ENCODE results near the gene CYP2B6. TPM values are rescaled to one million over a fixed set of nuclear protein-coding genes. Genes with fewer than 3 reads are reported as not detected.
"Not testable (repeated sequence)": the region's sequence is repeated elsewhere in the genome, so short reads cannot be mapped to it uniquely, and the experiment has no call there.

CYP2B6 gene
- total and polyA plus RNA-seq, 8 donors: 0.87 TPM; not detected in 7

DNA sequence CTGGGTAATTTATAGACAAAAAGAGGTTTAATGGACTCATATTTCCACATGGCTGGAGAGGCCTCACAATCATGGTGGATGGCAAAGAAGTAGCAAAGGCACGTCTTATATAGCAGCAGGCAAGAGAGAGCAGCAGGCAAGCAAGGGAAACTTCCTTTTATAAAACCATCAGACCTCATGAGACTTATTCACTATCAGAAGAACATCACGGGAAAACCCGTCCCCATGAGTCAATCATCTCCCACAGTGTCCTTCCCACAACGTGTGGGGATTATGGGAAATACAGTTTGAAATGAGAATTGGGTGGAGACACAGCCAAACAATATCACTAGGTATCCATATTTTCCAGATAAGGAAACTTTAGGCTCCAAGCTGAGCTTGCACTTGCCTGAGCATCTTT is 9.5 kb upstream of the CYP2B6 start:
- Histone ChIP-seq H3K36me3 (no peaks in the 10 kb centered on the region), H3K27me3 (peaks cover 0 to 34% (median 0%) of the 10 kb centered on the region in 3 donors), H3K4me1 (peaks cover 0 to 3% (median 0%) of the 10 kb centered on the region in 4 donors), H3K27ac (no peak overlapping the region), H3K9me3 (peaks cover 0 to 3% (median 0%) of the 10 kb centered on the region in 4 donors), H3K4me3 (no peak overlapping the region)
- TF ChIP-seq POLR2AphosphoS5 (IDR thresholded peaks at IDR 0.05): no peak
- TF ChIP-seq POLR2A (IDR thresholded peaks at IDR 0.05): no peak
- 55 to 66% (median 62%) methylated on average over 4 of the region's 4 CpGs for WGBS, 5 donors
- DNase-seq: no peak
- intact Hi-C loops (cut with DNase I; ENCODE audit: low total_unique reads): loop anchor here (5.0 kb wide), 1 partner anchor 161 kb away; no protein-coding TSS in a partner anchor

GRCh38 chr19:40982594-40983101 is 8.4 kb upstream of the CYP2B6 start:
- Histone ChIP-seq H3K4me1 (peaks cover 0 to 3% (median 0%) of the 10 kb centered on the region in 4 donors), H3K4me3 (no peak overlapping the region), H3K36me3 (no peaks in the 10 kb centered on the region), H3K9me3 (peaks cover 0 to 5% (median 3%) of the 10 kb centered on the region in 4 donors), H3K27ac (no peak overlapping the region), H3K27me3 (peaks cover 0 to 34% (median 0%) of the 10 kb centered on the region in 3 donors)
- intact Hi-C loops (cut with DNase I; ENCODE audit: low total_unique reads): loop anchor here (5.0 kb wide), 1 partner anchor 160 kb away; no protein-coding TSS in a partner anchor
- DNase-seq: no peak
- 23 to 27% (median 26%) methylated on average over 3 of the region's 3 CpGs for WGBS, 5 donors
- TF ChIP-seq POLR2AphosphoS5 (IDR thresholded peaks at IDR 0.05) (no peak), POLR2A (IDR thresholded peaks at IDR 0.05) (no peak), EP300 (IDR thresholded peaks at IDR 0.05) (no peak)
- TF ChIP-seq, protein P1, sequence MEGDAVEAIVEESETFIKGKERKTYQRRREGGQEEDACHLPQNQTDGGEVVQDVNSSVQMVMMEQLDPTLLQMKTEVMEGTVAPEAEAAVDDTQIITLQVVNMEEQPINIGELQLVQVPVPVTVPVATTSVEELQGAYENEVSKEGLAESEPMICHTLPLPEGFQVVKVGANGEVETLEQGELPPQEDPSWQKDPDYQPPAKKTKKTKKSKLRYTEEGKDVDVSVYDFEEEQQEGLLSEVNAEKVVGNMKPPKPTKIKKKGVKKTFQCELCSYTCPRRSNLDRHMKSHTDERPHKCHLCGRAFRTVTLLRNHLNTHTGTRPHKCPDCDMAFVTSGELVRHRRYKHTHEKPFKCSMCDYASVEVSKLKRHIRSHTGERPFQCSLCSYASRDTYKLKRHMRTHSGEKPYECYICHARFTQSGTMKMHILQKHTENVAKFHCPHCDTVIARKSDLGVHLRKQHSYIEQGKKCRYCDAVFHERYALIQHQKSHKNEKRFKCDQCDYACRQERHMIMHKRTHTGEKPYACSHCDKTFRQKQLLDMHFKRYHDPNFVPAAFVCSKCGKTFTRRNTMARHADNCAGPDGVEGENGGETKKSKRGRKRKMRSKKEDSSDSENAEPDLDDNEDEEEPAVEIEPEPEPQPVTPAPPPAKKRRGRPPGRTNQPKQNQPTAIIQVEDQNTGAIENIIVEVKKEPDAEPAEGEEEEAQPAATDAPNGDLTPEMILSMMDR (IDR thresholded peaks at IDR 0.05): no peak

DNA sequence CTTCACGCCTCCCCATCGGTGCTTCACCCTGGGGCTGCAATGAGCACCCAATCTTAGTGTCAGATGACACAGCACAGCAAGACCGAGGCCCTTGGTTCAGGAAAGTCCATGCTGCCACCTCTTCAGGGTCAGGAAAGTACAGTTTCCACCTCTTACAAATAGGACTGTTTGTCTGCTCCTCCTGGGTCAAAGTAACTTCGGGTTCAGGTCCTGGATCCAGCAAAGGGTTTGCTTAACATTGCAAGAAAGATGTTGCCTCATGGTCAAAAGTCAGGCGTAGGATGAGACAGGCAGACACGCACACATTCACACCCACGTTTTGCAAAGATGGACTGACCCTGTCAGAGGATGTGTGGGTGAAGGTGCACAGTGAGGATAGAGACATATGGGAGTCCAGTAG is 1.6 kb upstream of the CYP2B6 start:
- 79 to 85% (median 81%) methylated on average over 7 of the region's 7 CpGs for WGBS, 5 donors
- TF ChIP-seq, protein P1 (IDR thresholded peaks at IDR 0.05): no peak
- TF ChIP-seq POLR2AphosphoS5 (IDR thresholded peaks at IDR 0.05) (no peak), POLR2A (IDR thresholded peaks at IDR 0.05) (no peak), EP300 (IDR thresholded peaks at IDR 0.05) (no peak)
- no peak overlapping the region for H3K27ac ChIP-seq
- no peaks in the 10 kb centered on the region for H3K36me3 ChIP-seq
- peaks cover 0 to 4% (median 0%) of the 10 kb centered on the region in 4 donors for H3K4me1 ChIP-seq
- peaks cover 0 to 16% (median 15%) of the 10 kb centered on the region in 4 donors for H3K9me3 ChIP-seq
- H3K4me3 ChIP-seq: no peak overlapping the region
- DNase-seq: no peak
- intact Hi-C loops (cut with DNase I; ENCODE audit: low total_unique reads): no loop called here
- H3K27me3 ChIP-seq: peaks cover 0 to 6% (median 0%) of the 10 kb centered on the region in 3 donors

GRCh38 chr19:40995355-40995754 is 4.3 kb downstream of the CYP2B6 start:
- H3K9me3 ChIP-seq: peaks cover 0 to 4% (median 0%) of the 10 kb centered on the region in 4 donors
- intact Hi-C loops (cut with DNase I; ENCODE audit: low total_unique reads): no loop called here
- peaks cover 0 to 8% (median 0%) of the 10 kb centered on the region in 3 donors for H3K27me3 ChIP-seq
- peaks cover 0 to 4% (median 0%) of the 10 kb centered on the region in 4 donors for H3K4me1 ChIP-seq
- TF ChIP-seq, protein P1 (IDR thresholded peaks at IDR 0.05): no peak
- no peak for TF ChIP-seq POLR2AphosphoS5 (IDR thresholded peaks at IDR 0.05)
- no peak for TF ChIP-seq EP300 (IDR thresholded peaks at IDR 0.05)
- TF ChIP-seq POLR2A (IDR thresholded peaks at IDR 0.05): no peak
- no peaks in the 10 kb centered on the region for H3K36me3 ChIP-seq
- WGBS, 5 donors: 79 to 90% (median 81%) methylated on average over 2 of the region's 2 CpGs
- no peak overlapping the region for H3K27ac ChIP-seq
- H3K4me3 ChIP-seq: no peak overlapping the region
- DNase-seq: no peak

DNA sequence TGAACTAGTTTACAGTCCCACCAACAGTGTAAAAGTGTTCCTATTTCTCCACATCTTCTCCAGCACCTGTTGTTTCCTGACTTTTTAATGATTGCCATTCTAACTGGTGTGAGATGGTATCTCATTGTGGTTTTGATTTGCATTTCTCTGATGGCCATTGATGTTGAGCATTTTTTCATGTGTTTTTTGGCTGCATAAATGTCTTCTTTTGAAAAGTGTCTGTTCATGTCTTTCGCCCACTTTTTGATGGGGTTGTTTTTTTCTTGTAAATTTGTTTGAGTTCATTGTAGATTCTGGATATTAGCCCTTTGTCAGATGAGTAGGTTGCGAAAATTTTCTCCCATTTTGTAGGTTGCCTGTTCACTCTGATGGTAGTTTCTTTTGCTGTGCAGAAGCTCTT is 7.9 kb downstream of the CYP2B6 start:
- H3K4me3 ChIP-seq; H3K27ac ChIP-seq; H3K4me1 ChIP-seq; intact Hi-C loops (cut with DNase I; ENCODE audit: low total_unique reads); H3K9me3 ChIP-seq; DNase-seq; H3K27me3 ChIP-seq; H3K36me3 ChIP-seq: not testable (repeated sequence)
- WGBS, 5 donors: 67 to 100% (median 93%) methylated on average over 1 to 2 of the region's 2 CpGs

Measured in stomach (tissue), 9 donors.